NCI-H82 treated with DMSO at 0.1 percent for 48 hours (cell line): ENCODE results near the gene LSR.
"Not testable (repeated sequence)": the region's sequence is repeated elsewhere in the genome, so short reads cannot be mapped to it uniquely, and the experiment has no call there.

ENCODE experiments used
- DNase-seq: peaks from one replicate; lab custom pipeline; 2025; ENCODE audit not compliant: unreplicated experiment; lab: John Stamatoyannopoulos, UW

The LSR gene

GRCh38 chr19:35285465-35285864 is 36.7 kb downstream of the LSR start:
- DNase-seq, result not testable (repeated sequence)

GRCh38 chr19:35286101-35286500 is 37.3 kb downstream of the LSR start:
- DNase-seq, result not testable (repeated sequence)

GRCh38 chr19:35287713-35288112 is 38.9 kb downstream of the LSR start:
- DNase-seq, result no peak

- no peak for DNase-seq
These were observed 39.5 kb downstream of the LSR start for GRCh38 chr19:35288331-35288730.

GRCh38 chr19:35288906-35289305 is 40.1 kb downstream of the LSR start:
- no peak for DNase-seq

- DNase-seq, result no peak
These were observed 41.8 kb downstream of the LSR start for GRCh38 chr19:35290381-35291127.

GRCh38 chr19:35291259-35291658 is 42.5 kb downstream of the LSR start:
- no peak for DNase-seq

- no peak for DNase-seq
These were observed 43.1 kb downstream of the LSR start, which contains the start of gene MAG for GRCh38 chr19:35291916-35292315. TSS of gene MAG (plus strand) at chr19:35292161. CDS start at chr19:35295409, 3,248 bp downstream.

GRCh38 chr19:35292421-35293362 is 43.9 kb downstream of the LSR start:
- no peak for DNase-seq

- DNase-seq, result no peak
These were observed 44.5 kb downstream of the LSR start for GRCh38 chr19:35293363-35293739.

GRCh38 chr19:35293808-35294207 is 45.0 kb downstream of the LSR start:
- DNase-seq, result no peak

- no peak for DNase-seq
These were observed 45.5 kb downstream of the LSR start for GRCh38 chr19:35294328-35294727.

- no peak for DNase-seq
These were observed 46.3 kb downstream of the LSR start for GRCh38 chr19:35294859-35295791.

- no peak for DNase-seq
These were observed 47.1 kb downstream of the LSR start for GRCh38 chr19:35295792-35296462.

- no peak for DNase-seq
These were observed 48.1 kb downstream of the LSR start for GRCh38 chr19:35296644-35297514.

GRCh38 chr19:35297515-35297848 is 48.7 kb downstream of the LSR start:
- DNase-seq, result no peak

- DNase-seq, result no peak
These were observed 49.1 kb downstream of the LSR start for GRCh38 chr19:35297922-35298321.

- DNase-seq, result no peak
These were observed 49.8 kb downstream of the LSR start for GRCh38 chr19:35298561-35298972.

- DNase-seq, result no peak
These were observed 50.9 kb downstream of the LSR start for GRCh38 chr19:35299523-35300338.
